Neural cell (in vitro differentiated cells): ENCODE data around the gene KMT2B.

Experiments
- EP300 ChIP-seq: fragments of 450-650 bp; conservative IDR thresholded peaks from 2 replicates; pipeline ENCODE4 v1.6.1; 2014; ENCODE audit warnings: antibody characterized with exemption, mild to moderate bottlenecking, moderate library complexity; ENCODE audit not compliant: poor library complexity, severe bottlenecking
- SMC3 ChIP-seq: fragments of 450-650 bp; conservative IDR thresholded peaks from 2 replicates; pipeline ENCODE4 v1.6.1; 2014; ENCODE audit warnings: antibody characterized with exemption, mild to moderate bottlenecking, moderate library complexity; ENCODE audit not compliant: poor library complexity
- TF ChIP-seq, protein P1 (sequence below): fragments of 450-650 bp; IDR thresholded peaks from 2 replicates; pipeline ENCODE4 v1.5.1; 2014; ENCODE audit warnings: antibody characterized with exemption, mild to moderate bottlenecking, moderate library complexity; ENCODE audit not compliant: poor library complexity, severe bottlenecking

- no peak for TF ChIP-seq SMC3
- TF ChIP-seq, protein P1, sequence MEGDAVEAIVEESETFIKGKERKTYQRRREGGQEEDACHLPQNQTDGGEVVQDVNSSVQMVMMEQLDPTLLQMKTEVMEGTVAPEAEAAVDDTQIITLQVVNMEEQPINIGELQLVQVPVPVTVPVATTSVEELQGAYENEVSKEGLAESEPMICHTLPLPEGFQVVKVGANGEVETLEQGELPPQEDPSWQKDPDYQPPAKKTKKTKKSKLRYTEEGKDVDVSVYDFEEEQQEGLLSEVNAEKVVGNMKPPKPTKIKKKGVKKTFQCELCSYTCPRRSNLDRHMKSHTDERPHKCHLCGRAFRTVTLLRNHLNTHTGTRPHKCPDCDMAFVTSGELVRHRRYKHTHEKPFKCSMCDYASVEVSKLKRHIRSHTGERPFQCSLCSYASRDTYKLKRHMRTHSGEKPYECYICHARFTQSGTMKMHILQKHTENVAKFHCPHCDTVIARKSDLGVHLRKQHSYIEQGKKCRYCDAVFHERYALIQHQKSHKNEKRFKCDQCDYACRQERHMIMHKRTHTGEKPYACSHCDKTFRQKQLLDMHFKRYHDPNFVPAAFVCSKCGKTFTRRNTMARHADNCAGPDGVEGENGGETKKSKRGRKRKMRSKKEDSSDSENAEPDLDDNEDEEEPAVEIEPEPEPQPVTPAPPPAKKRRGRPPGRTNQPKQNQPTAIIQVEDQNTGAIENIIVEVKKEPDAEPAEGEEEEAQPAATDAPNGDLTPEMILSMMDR = no peak
- TF ChIP-seq EP300 = no peak
These were observed 42.1 kb upstream of the KMT2B start for GRCh38 chr19:35675589-35676140.
